Endothelial cell of umbilical vein (primary cell): ENCODE data around the gene CRHR1. TPM values are rescaled to one million over a fixed set of nuclear protein-coding genes. Genes with fewer than 3 reads are reported as not detected.

Experiments
- BruUV-seq: library from RNA; stranded (reverse); fragments of 400-500 nt; replicated peaks from 2 replicates; lab custom pipeline; 2021; lab: Mats Ljungman, UMichigan
- CTCF ChIA-PET: fragments of 300-600, 350-600 bp; sonication (Branson Sonifier 250); formaldehyde crosslinking; loops from one replicate; lab custom pipeline; 2021; ENCODE audit warnings: antibody characterized with exemption, inconsistent platforms; lab: Charles Lee
- POLR2A ChIA-PET: fragments of 300-600, 350-600 bp; sonication (Branson Sonifier 250); formaldehyde crosslinking; loops from one replicate; lab custom pipeline; 2021; ENCODE audit warnings: antibody characterized with exemption, inconsistent platforms; lab: Charles Lee
- DNase-seq: peaks from one replicate; pipeline ENCODE4 v3.0.0-alpha.2; 2011; ENCODE audit warnings: low read depth, low spot score
- FAIRE-seq: peaks from 2 replicates; lab custom pipeline; 2011; peaks lifted over from hg19 to GRCh38; lab: Jason Lieb, UNC
- H2AFZ ChIP-seq: 2 replicates; pipeline ENCODE4 v1.6.0; 2012; ENCODE audit warnings: low read depth, low read length, control low read depth, inconsistent platforms
- H3K27ac ChIP-seq: 2 replicates; pipeline ENCODE4 v1.5.1; 2011; ENCODE audit warnings: low read depth, mild to moderate bottlenecking, control low read depth, low read length, moderate library complexity; ENCODE audit not compliant: insufficient read depth
- H3K27me3 ChIP-seq, 2 experiments: 2 replicates each; pipeline versions ENCODE4 v1.6.0 to v1.6.1; 2011; ENCODE audit warnings: low read length in 2 of 2, mixed read lengths in 1 of 2; ENCODE audit not compliant: control insufficient read depth in 2 of 2, insufficient read depth in 2 of 2
- H3K36me3 ChIP-seq, 2 experiments: 2 replicates in 1 of 2; 3 replicates in 1 of 2; pipeline ENCODE4 v1.5.1; 2011; ENCODE audit warnings: low read length in 2 of 2, mild to moderate bottlenecking in 1 of 2, moderate library complexity in 1 of 2; ENCODE audit not compliant: control insufficient read depth in 2 of 2, insufficient read depth in 2 of 2; ENCODE audit errors: extremely low read depth in 1 of 2
- H3K4me1 ChIP-seq: 3 replicates; pipeline ENCODE4 v1.5.1; 2011; ENCODE audit warnings: mild to moderate bottlenecking, low read length; ENCODE audit not compliant: control insufficient read depth, insufficient read depth; ENCODE audit errors: extremely low read depth
- H3K4me2 ChIP-seq: 2 replicates; pipeline ENCODE4 v1.6.1; 2011; ENCODE audit warnings: low read length, control low read depth, mixed read lengths; ENCODE audit not compliant: insufficient read depth
- H3K4me3 ChIP-seq, 3 experiments: fragments of 200-600 bp in 1 of 3; sonication (generic), shearing (Covaris generic) in 1 of 3; replicated peaks in 1 of 3; 2 replicates each; pipeline ENCODE4 v1.5.1; 2011 to 2016; ENCODE audit warnings: control low read depth in 3 of 3, low read length in 3 of 3, mild to moderate bottlenecking in 2 of 3, inconsistent platforms in 1 of 3, low read depth in 1 of 3, moderate library complexity in 1 of 3; ENCODE audit not compliant: insufficient read depth in 1 of 3
- H3K79me2 ChIP-seq: 2 replicates; pipeline ENCODE4 v1.6.0; 2012; ENCODE audit warnings: low read length, inconsistent platforms; ENCODE audit not compliant: control insufficient read depth, insufficient read depth
- H3K9ac ChIP-seq: replicated peaks from 2 replicates; pipeline ENCODE3; 2011; ENCODE audit warnings: low read length, control low read depth; ENCODE audit not compliant: insufficient read depth; ENCODE audit errors: extremely low read depth
- H3K9me1 ChIP-seq: replicated peaks from 3 replicates; pipeline ENCODE4 v1.6.0; 2011; ENCODE audit warnings: mild to moderate bottlenecking, low read length; ENCODE audit not compliant: control insufficient read depth, insufficient read depth; ENCODE audit errors: extremely low read depth
- H3K9me3 ChIP-seq: replicated peaks from 2 replicates; pipeline ENCODE4 v1.5.1; 2012; ENCODE audit warnings: low read length, inconsistent platforms; ENCODE audit not compliant: control insufficient read depth, insufficient read depth
- H4K20me1 ChIP-seq: replicated peaks from 2 replicates; pipeline ENCODE3; 2011; ENCODE audit warnings: mild to moderate bottlenecking, low read length; ENCODE audit not compliant: control insufficient read depth, insufficient read depth; ENCODE audit errors: extremely low read depth
- CTCF ChIP-seq, 2 donors: IDR thresholded peaks; 1 replicate in 1 of 2; 2 replicates in 1 of 2; pipeline ENCODE4 v1.5.1; 2011; ENCODE audit warnings: low read length in 2 of 2, mild to moderate bottlenecking in 2 of 2, moderate library complexity in 2 of 2, control low read depth in 1 of 2, inconsistent platforms in 1 of 2, low read depth in 1 of 2; ENCODE audit not compliant: insufficient read depth in 1 of 2; ENCODE audit errors: extremely low read depth in 1 of 2
- EZH2 ChIP-seq: IDR thresholded peaks from 2 replicates; pipeline ENCODE4 v1.6.1; 2012; ENCODE audit warnings: borderline replicate concordance, low read depth, mild to moderate bottlenecking, moderate library complexity, low read length, inconsistent platforms; ENCODE audit not compliant: severe bottlenecking
- FOS ChIP-seq: IDR thresholded peaks from 2 replicates; pipeline ENCODE4 v1.6.1; 2011; ENCODE audit warnings: mild to moderate bottlenecking, low read length, moderate library complexity, borderline replicate concordance; ENCODE audit not compliant: insufficient read depth
- GATA2 ChIP-seq: IDR thresholded peaks from 2 replicates; pipeline ENCODE4 v1.7.0; 2011; ENCODE audit warnings: low read depth, mild to moderate bottlenecking, moderate library complexity, mixed read lengths, low read length; ENCODE audit not compliant: insufficient read length, insufficient read depth
- JUN ChIP-seq: IDR thresholded peaks from 2 replicates; pipeline ENCODE4 v1.6.1; 2011; ENCODE audit warnings: borderline replicate concordance, low read depth; ENCODE audit not compliant: insufficient read length, insufficient read depth
- MAX ChIP-seq: IDR thresholded peaks from 2 replicates; pipeline ENCODE4 v1.6.1; 2011; ENCODE audit not compliant: insufficient read depth, insufficient read length
- MYC ChIP-seq: IDR thresholded peaks from one replicate; pipeline ENCODE4 v1.6.1; 2011; ENCODE audit warnings: mild to moderate bottlenecking, low read depth, low read length
- POLR2AphosphoS5 ChIP-seq: IDR thresholded peaks from 2 replicates; pipeline ENCODE4 v1.6.1; 2012; ENCODE audit warnings: low read depth, mild to moderate bottlenecking, control low read depth, low read length, moderate library complexity; ENCODE audit not compliant: insufficient read depth
- dilution Hi-C: fragments of 300-500 bp; cut with MboI; formaldehyde crosslinking; loops from one replicate; pipeline ENCODE4 v1.15.0; 2019; ENCODE audit warnings: low sequenced_read_pairs; ENCODE audit not compliant: extremely low pct_ligation_motif_present
- intact Hi-C: fragments of 100-400 bp; cut with micrococcal nuclease; formaldehyde crosslinking; loops from one replicate; pipeline ENCODE4 v1.10.0; 2022
- polyA plus RNA-seq, 4 experiments: library from polyadenylated mRNA; depleted of rRNA in 3 of 4; stranded (reverse) in 3 of 4; unstranded in 1 of 4; fragments of >200 nt; gene quantifications; 2 replicates each; pipeline versions ENCODE4 v1.2.1 to v1.2.3, GENCODE V29; 2011 to 2012; ENCODE audit warnings: missing spikeins in 1 of 4
- total RNA-seq: library from RNA; stranded (reverse); gene quantifications from 2 replicates; pipeline ENCODE4 v1.2.3, GENCODE V29; 2021

The CRHR1 gene
- total and polyA plus RNA-seq, 2 donors (not counting 3 experiments of a cell fraction or from before 2014, with no cell fraction given), result not detected

DNA sequence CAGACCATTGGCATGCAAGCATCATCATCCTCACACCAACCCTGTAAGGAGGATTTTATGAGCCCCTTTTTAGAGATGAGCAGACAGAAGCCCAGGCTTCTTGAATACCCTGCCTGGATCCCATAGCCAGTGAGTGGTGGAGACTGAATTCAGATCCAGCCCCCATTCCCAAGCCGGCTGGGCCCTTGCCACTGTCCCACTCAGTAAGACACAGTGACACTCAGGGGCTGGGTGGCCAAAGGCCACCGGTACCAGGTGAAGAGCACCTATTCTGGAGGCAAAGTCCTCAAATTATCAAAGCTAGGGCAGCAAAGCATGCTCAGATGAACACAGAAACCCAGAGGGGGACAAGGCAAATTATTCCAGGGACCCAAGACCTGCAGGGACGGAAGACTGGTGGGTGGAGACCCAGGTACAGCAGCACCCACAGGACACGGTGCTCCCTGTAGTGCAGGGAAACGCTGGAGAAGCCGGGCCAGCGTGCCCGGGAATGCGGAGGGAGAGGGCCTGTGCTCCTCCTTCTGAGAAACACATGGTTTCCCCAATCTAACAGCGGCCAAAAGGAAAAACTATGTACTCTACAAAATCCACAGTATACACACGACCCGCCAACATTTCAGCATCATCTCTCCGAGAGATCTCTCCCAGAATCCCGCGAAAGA is 33.2 kb upstream of the CRHR1 start:
- POLR2A ChIA-PET, result no interaction called here
- BruUV-seq, result no TSS peak
- Histone ChIP-seq H3K36me3 (no peaks in the 10 kb centered on the region), H3K9ac (no peak overlapping the region), H3K9me3 (no peaks in the 10 kb centered on the region), H3K27ac (no peak overlapping the region), H3K4me1 (no peaks in the 10 kb centered on the region), H4K20me1 (no peaks in the 10 kb centered on the region), H2AFZ (no peak overlapping the region), H3K9me1 (no peaks in the 10 kb centered on the region), H3K27me3 (peaks cover 0 to 2% of the 10 kb centered on the region in 2 experiments), H3K79me2 (no peaks in the 10 kb centered on the region), H3K4me3 (no peak overlapping the region), H3K4me2 (no peak overlapping the region)
- dilution Hi-C loops (no loop called here), intact Hi-C loops (no loop called here)
- FAIRE-seq (no peak), DNase-seq (no peak)
- CTCF ChIA-PET, result interaction anchor here (0.7 kb wide), 1 partner anchor 29 kb away, joined by 3 read pairs; no protein-coding TSS in a partner anchor
- no peak for TF ChIP-seq EZH2
- TF ChIP-seq JUN, result no peak
- no peak for TF ChIP-seq GATA2
- TF ChIP-seq CTCF (IDR thresholded peaks at IDR 0.05; ENCODE audit: extremely low read depth in 1 of 2, insufficient read depth in 1 of 2, low read depth in 1 of 2, low read length in 2 of 2), result no peak
- no peak for TF ChIP-seq MAX
- no peak for TF ChIP-seq MYC
- TF ChIP-seq POLR2AphosphoS5, result no peak
- no peak for TF ChIP-seq FOS
